GM12892 (cell line): ENCODE data around the gene TMEM97.

ENCODE experiments used
- DNase-seq: peaks from one replicate; pipeline ENCODE4 v3.0.0; 2011; ENCODE audit not compliant: insufficient read length
- FAIRE-seq: peaks from 2 replicates; lab custom pipeline; 2011; peaks lifted over from hg19 to GRCh38; lab: Jason Lieb, UNC
- POLR2A ChIP-seq: IDR thresholded peaks from 2 replicates; pipeline ENCODE4 v1.6.1; 2011; ENCODE audit warnings: low read depth, low read length, control low read depth
- POLR2AphosphoS5 ChIP-seq: IDR thresholded peaks from 2 replicates; pipeline ENCODE4 v1.6.1; 2011; ENCODE audit warnings: low read depth, low read length, control low read depth
- TAF1 ChIP-seq: IDR thresholded peaks from 2 replicates; pipeline ENCODE4 v1.6.1; 2011; ENCODE audit warnings: low read depth, mild to moderate bottlenecking, control low read depth, low read length, borderline replicate concordance

Gene TMEM97

DNA sequence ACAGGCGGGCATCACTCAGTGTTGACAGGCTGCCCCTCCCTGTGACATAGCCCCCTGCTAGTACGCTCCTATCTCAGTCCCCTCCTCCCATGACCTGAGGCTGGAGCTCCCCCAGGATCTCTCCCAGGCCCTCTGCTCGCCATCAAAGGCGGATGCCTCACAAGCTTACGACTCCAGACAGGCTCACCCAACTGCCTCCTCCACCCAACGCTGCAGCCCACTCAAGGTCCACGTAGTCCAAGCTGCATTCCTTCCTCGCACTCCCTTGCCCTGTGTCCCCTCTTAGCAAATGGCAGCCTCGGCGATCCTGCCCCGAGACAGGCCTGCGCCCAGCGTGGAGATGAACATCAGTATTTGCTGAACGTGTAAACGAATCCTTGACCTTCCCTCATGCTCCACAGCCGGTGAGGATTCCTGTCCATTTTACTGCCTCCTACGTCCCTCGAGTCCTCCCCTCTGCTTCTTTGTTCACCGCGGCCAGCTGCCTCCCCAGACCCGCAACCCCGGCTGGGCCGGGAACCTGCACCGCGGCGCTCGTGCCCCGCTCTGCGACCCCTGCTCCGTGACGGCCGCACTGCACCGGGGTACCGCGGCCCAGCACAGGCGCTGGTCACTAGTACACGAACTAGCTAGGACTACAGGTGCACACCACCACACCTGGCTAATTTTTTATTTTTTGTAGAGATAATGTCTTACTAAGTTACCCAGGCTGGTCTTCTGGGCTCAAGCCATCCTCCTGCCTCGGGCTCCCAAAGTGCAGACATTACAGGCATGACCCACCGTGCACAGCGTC lies 838 bp upstream of the TMEM97 start:
- TF ChIP-seq TAF1 (no peak; the same call in 1 of the 2 replicates), POLR2A (no peak), POLR2AphosphoS5 (no peak)
- peak; percentile 83 for FAIRE-seq
- DNase-seq, result peak; percentile 32

DNA sequence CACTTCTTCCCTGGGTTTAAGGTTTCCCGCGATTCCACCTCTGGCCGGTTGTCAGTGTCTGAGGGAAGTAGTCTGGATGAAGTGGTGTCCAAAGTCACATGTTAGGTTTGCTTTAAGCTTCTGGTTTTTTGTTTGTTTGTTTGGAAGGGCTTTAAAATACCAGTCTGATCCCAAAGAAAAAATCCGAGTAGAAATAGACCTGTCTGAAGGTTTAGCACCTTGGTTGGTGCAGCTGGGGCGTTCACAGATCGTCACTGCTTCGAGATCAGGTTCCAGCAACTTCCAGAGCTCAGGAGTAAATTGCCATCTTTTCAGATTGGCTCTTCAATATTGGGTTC lies 567 bp downstream of the TMEM97 start:
- TF ChIP-seq POLR2A (no peak), POLR2AphosphoS5 (no peak), TAF1 (no peak)
- DNase-seq, result no peak
- FAIRE-seq, result no peak

DNA sequence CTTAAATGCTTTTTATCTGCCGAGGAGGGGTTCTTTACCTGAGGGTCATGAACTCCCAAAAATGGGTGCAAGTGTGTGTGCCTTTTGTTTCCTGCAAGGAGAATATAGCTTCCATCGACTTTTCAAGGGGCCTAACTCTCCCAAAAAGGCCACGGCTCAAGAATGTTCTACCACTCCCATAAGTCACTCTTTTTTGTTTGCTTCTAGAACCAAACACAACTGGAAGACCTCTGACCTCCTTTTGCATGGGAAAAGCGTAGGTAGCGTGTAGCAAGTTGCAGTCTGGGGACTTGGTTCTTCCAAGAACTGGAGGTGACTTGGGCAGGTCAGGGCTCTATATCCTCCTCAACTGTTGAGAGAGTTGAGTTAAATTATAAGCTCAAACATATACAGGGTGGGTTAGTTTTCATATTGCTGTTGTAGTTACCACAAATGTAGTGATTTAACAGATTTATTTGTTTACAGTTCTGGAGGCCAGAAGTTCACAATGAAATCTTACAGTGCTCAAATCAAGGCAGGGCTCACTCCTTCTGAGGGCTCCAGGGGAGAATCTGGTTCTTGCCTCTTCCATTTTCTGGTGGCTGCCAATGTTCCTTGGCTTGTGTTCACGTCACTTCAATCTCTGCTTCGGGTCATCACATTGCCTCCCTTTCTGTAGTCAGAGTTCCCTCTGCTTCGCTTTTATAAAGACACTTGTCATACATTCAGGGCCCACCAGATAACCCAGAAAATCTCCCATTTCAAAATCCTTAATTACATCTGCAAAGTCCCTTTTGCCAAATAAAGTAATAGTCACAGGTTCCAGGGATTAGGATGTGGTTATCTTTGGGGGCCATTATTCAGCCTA lies 1.4 kb downstream of the TMEM97 start:
- TF ChIP-seq POLR2A, result no peak
- TF ChIP-seq POLR2AphosphoS5, result no peak
- TF ChIP-seq TAF1, result no peak
- DNase-seq, result no peak
- no peak for FAIRE-seq

DNA sequence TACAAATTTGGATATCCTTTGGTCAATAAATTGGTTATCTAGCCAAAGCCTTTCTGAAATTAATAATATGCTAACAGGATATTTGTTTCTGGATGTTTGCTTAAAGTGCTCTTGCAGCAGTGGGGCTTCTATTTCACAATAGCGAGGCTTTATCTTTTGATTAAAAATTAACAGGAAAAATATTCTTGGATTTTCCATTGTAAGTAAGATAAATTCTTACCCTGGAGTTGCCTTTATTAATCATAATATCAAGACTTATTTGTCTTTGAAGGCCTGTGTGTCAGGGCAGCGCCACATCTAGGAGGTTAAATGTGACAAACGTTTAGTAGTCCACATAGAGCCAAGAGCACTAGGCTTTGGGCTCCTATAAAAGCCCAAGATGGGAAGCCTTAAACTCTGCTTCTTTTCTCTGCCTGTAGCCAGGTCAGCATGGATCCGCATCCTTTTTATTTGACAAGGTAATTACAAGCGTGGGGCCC lies 5.3 kb downstream of the TMEM97 start:
- FAIRE-seq (no peak), DNase-seq (no peak)
- TF ChIP-seq TAF1, result no peak
- TF ChIP-seq POLR2AphosphoS5, result no peak
- no peak for TF ChIP-seq POLR2A

DNA sequence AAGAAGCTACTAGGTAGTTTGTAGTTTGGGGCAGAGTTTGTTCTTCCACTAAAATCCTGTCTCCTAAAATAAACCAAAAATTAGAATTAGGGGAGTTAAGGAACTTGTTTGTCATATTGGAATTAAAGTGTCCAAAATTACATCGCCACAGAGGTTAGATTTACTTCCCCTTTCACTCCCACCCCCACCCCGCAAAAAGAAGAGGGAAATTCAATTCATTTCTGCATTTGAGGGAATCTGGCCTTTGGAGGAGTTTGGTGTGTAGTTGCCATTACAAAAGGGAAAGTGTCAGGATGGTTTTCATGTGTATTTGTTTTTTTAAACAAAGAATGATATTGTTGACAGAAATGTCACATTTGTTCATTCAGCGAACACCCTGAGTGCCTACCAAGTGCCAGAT lies 5.8 kb downstream of the TMEM97 start:
- DNase-seq (no peak), FAIRE-seq (no peak)
- TF ChIP-seq TAF1 (no peak), POLR2AphosphoS5 (no peak), POLR2A (no peak)

DNA sequence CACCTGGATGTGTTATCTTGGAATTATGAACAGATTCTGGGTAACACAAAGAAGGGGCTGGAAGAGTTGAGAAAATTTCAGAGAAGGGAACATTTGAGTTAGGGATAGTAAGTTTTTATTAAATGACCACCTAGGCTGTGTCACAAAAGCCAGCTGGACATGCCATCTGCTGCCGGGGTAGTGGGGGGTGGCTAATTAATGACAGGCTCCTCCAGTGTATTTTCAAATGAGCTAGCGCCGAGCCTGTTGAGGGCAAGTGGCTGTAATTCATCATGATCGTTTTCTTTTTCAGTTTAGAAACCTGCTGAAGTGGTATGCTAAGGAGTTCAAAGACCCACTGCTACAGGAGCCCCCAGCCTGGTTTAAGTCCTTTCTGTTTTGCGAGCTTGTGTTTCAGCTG lies 6.2 kb downstream of the TMEM97 start:
- FAIRE-seq, result no peak
- TF ChIP-seq POLR2AphosphoS5, result no peak
- no peak for TF ChIP-seq TAF1
- no peak for TF ChIP-seq POLR2A
- no peak for DNase-seq

DNA sequence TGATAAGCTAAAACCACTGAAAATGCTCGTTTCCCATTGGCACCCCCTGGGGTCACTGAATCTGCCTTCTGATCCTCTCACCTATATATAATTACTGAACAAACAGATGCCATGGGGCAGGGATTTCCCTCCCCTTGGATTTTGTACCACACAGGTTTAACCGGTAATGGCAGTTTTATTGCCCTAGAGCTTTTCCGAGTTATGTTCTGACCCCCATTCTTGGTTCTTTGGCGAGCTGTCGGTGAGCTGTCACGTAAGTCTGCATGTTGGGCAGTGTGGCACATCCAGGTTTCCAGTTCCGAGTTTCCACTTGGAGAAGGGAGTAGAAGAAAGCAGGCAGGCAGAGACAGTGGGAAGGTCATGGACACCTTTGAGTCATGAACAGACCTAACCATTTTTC lies 7.1 kb downstream of the TMEM97 start:
- no peak for DNase-seq
- FAIRE-seq, result no peak
- TF ChIP-seq POLR2AphosphoS5 (no peak), POLR2A (no peak), TAF1 (no peak)

DNA sequence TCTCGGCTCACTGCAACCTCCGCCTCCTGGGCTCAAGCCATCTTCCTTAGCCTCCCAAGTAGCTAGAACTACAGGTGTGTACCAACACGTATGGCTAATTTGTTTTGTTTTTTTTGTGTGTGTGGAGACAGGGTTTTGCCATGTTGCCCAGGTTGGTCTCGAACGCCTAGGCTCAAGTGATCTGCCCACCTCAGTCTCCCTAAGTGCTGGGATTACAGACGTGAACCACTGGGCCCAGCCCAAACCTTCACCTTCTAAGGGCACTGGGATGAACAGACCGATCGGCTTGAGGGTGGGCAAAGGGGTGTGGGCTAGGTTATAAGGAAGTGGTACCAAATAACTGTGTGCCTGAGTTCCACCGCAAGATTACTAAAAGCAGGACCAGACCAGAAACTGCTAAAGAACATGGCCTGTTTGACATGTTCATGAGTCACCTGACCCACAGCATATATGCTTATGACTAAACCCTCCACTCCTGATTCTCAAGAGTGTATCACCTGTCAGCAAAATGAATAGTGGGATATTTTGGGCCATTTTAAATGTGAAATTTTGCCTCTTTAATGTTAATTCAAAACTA lies 8.1 kb downstream of the TMEM97 start:
- TF ChIP-seq POLR2A (no peak), TAF1 (no peak), POLR2AphosphoS5 (no peak)
- FAIRE-seq (peak; percentile 74), DNase-seq (no peak)

DNA sequence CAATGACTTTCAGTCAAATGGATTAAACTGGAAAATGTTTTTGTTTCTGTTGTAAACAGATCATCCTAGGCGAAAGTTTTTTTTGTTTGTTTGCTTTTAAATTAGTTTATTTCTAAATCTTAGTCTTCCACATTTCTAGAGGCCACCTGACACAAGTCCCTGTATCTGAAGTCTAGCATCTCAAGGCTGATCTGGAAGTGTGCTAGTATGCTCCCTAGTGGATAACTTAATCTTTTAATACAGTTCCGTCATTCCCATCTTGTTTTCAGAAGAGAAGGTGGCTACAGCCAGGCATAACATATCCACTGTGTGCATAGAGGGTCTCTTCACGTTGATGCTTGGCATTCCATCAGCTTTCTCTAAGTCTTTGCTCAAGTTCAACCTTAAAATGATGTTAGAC lies 8.7 kb downstream of the TMEM97 start:
- TF ChIP-seq POLR2AphosphoS5, result no peak
- TF ChIP-seq POLR2A, result no peak
- TF ChIP-seq TAF1, result no peak
- no peak for DNase-seq
- no peak for FAIRE-seq

DNA sequence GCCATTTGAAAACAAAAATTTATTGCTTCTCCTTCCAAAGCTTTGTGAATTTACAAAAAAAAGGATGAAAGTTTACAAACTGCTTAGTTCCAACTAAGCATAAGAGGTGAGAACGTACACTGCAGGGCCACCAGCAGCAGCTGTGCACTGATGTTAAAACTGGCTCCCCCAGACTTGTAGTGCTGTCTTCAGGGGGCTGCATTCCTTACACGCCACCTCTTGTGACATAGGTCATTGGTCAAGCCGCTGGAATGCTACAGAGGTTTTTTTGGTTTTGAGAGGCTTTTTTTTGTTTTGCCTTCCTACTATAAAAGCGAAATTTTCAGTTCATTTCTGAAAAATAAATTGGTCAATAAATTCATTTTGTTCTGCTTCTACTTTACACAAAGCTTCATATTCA lies 9.3 kb downstream of the TMEM97 start:
- no peak for FAIRE-seq
- TF ChIP-seq TAF1 (no peak), POLR2AphosphoS5 (no peak), POLR2A (peak; percentile 34; the same call in 1 of the 2 replicates)
- DNase-seq, result no peak

DNA sequence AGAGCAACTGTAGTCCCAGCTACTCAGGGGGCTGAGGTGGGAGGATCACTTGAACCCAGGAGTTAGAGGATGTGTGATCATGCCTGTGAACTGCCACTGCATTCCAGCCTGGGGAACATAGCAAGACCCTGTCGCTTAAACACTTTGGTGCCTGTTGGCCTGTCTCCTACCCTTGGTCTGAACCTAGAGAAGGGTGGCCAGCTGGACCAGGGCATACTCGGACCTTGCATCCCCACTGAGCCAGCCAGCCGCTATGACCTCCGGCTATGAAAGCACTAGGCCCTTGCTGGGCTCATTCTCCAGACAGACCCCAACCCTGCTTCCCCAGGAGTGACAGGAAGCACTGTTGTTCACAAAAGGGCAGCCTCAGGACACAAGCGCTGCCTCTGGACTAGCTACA lies 11.7 kb downstream of the TMEM97 start:
- DNase-seq (no peak), FAIRE-seq (no peak)
- TF ChIP-seq TAF1, result no peak
- TF ChIP-seq POLR2AphosphoS5, result peak; percentile 65
